ENCODE measurements around the gene SSU72.
A peak's percentile ranks its signal among the peaks of the same experiment; 100 is the strongest.

SSU72 gene

GRCh38 chr1:1540090-1540817 lies 34.4 kb downstream of the SSU72 start, which contains the start of gene TMEM240:
Gene TMEM240, minus strand, starts transcription at chr1:1540624. Its CDS starts 278 bp downstream, at chr1:1540346.
- DNase-seq (ENCODE audit: low spot score), result peak; percentile 85
- no peak for TF ChIP-seq CTCF (IDR thresholded peaks at IDR 0.05; ENCODE audit: borderline replicate concordance, control extremely low read depth, extremely low read depth, insufficient read depth, missing control alignments)
- in situ Hi-C loops (cut with MboI; ENCODE audit: low sequenced_read_pairs, unreplicated experiment), result no loop called here

DNA sequence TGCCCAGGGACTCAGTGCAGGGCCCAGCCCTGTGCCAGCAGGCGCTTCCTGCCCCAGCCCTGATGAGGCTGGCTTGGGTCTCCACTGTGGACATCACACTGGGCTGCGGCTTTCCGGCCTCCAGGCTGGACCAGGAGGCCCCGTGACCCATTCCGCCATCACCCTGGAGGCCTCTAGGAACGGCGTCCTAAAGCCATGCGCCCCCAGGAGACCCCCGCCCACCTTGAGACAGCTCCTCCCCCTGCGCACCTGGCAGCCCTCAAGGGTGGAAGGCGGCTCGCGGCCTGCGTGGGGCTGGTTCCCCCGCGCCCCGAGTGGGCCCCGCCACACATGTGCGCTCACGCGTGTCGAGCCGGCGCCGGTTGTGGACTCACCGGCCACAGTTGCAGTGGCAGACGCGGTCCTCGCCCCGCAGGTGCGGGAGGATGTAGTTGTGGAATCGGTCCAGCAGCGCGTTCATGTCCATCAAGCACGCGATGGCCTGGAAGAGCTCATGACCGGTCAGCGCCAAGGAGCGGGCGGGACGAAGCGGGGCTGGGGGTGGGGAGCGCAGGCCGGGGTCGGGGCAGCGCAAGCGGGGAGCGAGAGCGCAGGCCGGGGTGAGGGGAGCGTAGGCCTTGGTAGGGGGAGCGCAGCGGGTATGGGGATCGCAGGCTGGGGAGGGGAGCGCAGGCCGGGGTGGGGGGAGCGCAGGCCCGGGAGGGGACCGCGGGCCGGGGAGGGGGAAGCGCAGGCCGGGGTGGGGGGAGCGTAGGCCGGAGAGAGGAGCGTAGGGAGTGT lies 35.2 kb downstream of the SSU72 start:
- in situ Hi-C loops (cut with MboI; ENCODE audit: low sequenced_read_pairs, unreplicated experiment), result no loop called here
- no peak for DNase-seq (ENCODE audit: low spot score)
- TF ChIP-seq CTCF (IDR thresholded peaks at IDR 0.05; ENCODE audit: borderline replicate concordance, control extremely low read depth, extremely low read depth, insufficient read depth, missing control alignments), result no peak

- DNase-seq (ENCODE audit: low spot score), result no peak
- TF ChIP-seq CTCF (IDR thresholded peaks at IDR 0.05; ENCODE audit: borderline replicate concordance, control extremely low read depth, extremely low read depth, insufficient read depth, missing control alignments), result no peak
- in situ Hi-C loops (cut with MboI; ENCODE audit: low sequenced_read_pairs, unreplicated experiment), result no loop called here
Observed at GRCh38 chr1:1538989-1539309, 35.7 kb downstream of the SSU72 start.

DNA sequence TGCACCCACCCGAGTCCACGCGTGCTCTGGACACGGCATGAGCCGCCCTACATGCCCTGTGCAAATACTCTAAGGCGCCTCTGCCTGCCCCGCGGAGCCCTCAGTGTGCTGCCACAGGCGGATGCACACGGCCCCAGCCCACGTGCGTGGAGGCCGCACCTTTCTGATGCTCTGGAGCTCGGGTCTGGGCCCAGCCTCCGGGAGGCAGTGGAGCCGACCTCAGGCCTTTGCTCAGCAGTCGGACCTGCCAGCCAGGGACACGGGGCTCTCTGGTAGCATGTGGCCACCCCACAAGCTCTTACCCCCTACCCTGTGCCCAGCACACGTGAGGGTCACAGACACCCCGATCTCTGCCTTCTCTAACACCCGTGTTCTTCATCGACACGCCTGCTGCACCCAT lies 36.3 kb downstream of the SSU72 start:
- in situ Hi-C loops (cut with MboI; ENCODE audit: low sequenced_read_pairs, unreplicated experiment), result no loop called here
- DNase-seq (ENCODE audit: low spot score), result no peak
- no peak for TF ChIP-seq CTCF (IDR thresholded peaks at IDR 0.05; ENCODE audit: borderline replicate concordance, control extremely low read depth, extremely low read depth, insufficient read depth, missing control alignments)

GRCh38 chr1:1537626-1538250 lies 36.9 kb downstream of the SSU72 start:
- DNase-seq (ENCODE audit: low spot score), result no peak
- in situ Hi-C loops (cut with MboI; ENCODE audit: low sequenced_read_pairs, unreplicated experiment), result no loop called here
- no peak for TF ChIP-seq CTCF (IDR thresholded peaks at IDR 0.05; ENCODE audit: borderline replicate concordance, control extremely low read depth, extremely low read depth, insufficient read depth, missing control alignments)

GRCh38 chr1:1536938-1537546 lies 37.6 kb downstream of the SSU72 start:
- TF ChIP-seq CTCF (IDR thresholded peaks at IDR 0.05; ENCODE audit: borderline replicate concordance, control extremely low read depth, extremely low read depth, insufficient read depth, missing control alignments), result no peak
- DNase-seq (ENCODE audit: low spot score), result no peak
- in situ Hi-C loops (cut with MboI; ENCODE audit: low sequenced_read_pairs, unreplicated experiment), result no loop called here
